ENCODE results near the gene TRPM2.

TRPM2 gene

GRCh38 chr21:44350773-44351481 is 2.5 kb upstream of the TRPM2 start:
- POLR2A ChIA-PET: no interaction called here
- CTCF ChIA-PET: no interaction called here
- no peak for DNase-seq (ENCODE audit: low read depth, low spot score)
- no peak overlapping the region for H3K4me3 ChIP-seq (ENCODE audit: low read depth, low read length)
- no peak for TF ChIP-seq CTCF (IDR thresholded peaks at IDR 0.05; ENCODE audit: insufficient read depth, low read length, missing control alignments)

GRCh38 chr21:44351535-44352252 is 1.7 kb upstream of the TRPM2 start:
- POLR2A ChIA-PET: no interaction called here
- H3K4me3 ChIP-seq (ENCODE audit: low read depth, low read length): no peak overlapping the region
- DNase-seq (ENCODE audit: low read depth, low spot score): no peak
- CTCF ChIA-PET: no interaction called here
- TF ChIP-seq CTCF (IDR thresholded peaks at IDR 0.05; ENCODE audit: insufficient read depth, low read length, missing control alignments): no peak

GRCh38 chr21:44352253-44352860 is 1.1 kb upstream of the TRPM2 start:
- no peak for TF ChIP-seq CTCF (IDR thresholded peaks at IDR 0.05; ENCODE audit: insufficient read depth, low read length, missing control alignments)
- H3K4me3 ChIP-seq (ENCODE audit: low read depth, low read length): no peak overlapping the region
- ChIA-PET CTCF (interaction anchor here (1.5 kb wide), 1 partner anchor 10 kb away, joined by 3 read pairs; no protein-coding TSS in a partner anchor), POLR2A (no interaction called here)
- DNase-seq (ENCODE audit: low read depth, low spot score): no peak

GRCh38 chr21:44354001-44354405 is 582 bp downstream of the TRPM2 start:
- DNase-seq (ENCODE audit: low read depth, low spot score): no peak
- H3K4me3 ChIP-seq (ENCODE audit: low read depth, low read length): no peak overlapping the region
- CTCF ChIA-PET: interaction anchor here (1.5 kb wide), 1 partner anchor 12 kb away, joined by 3 read pairs; no protein-coding TSS in a partner anchor
- TF ChIP-seq CTCF (IDR thresholded peaks at IDR 0.05; ENCODE audit: insufficient read depth, low read length, missing control alignments): no peak
- POLR2A ChIA-PET: interaction anchor here (0.6 kb wide), 1 partner anchor 15 kb away, joined by 3 read pairs; no protein-coding TSS in a partner anchor

GRCh38 chr21:44354775-44355771 is 1.7 kb downstream of the TRPM2 start:
- POLR2A ChIA-PET: no interaction called here
- CTCF ChIA-PET: no interaction called here
- H3K4me3 ChIP-seq (ENCODE audit: low read depth, low read length): no peak overlapping the region
- TF ChIP-seq CTCF (IDR thresholded peaks at IDR 0.05; ENCODE audit: insufficient read depth, low read length, missing control alignments): no peak
- no peak for DNase-seq (ENCODE audit: low read depth, low spot score)

Data from AG04449 (cell line).